NCI-H460 (cell line): ENCODE measurements around the gene RITA1. TPM values are rescaled to one million over a fixed set of nuclear protein-coding genes. Genes with fewer than 3 reads are reported as not detected.

Source experiments
- DNase-seq: peaks from one replicate; pipeline ENCODE4 v3.0.0-alpha.2; 2016; ENCODE audit warnings: low read depth; ENCODE audit errors: extremely low read depth
- total RNA-seq: library from RNA; depleted of rRNA; stranded (reverse); fragments of >200 nt; shearing (Covaris generic); gene quantifications from 2 replicates; pipeline ENCODE4 v1.2.3, GENCODE V29; 2014

RITA1 gene
- total RNA-seq, 1 experiment from 2014 or later = 22.3 TPM

DNA sequence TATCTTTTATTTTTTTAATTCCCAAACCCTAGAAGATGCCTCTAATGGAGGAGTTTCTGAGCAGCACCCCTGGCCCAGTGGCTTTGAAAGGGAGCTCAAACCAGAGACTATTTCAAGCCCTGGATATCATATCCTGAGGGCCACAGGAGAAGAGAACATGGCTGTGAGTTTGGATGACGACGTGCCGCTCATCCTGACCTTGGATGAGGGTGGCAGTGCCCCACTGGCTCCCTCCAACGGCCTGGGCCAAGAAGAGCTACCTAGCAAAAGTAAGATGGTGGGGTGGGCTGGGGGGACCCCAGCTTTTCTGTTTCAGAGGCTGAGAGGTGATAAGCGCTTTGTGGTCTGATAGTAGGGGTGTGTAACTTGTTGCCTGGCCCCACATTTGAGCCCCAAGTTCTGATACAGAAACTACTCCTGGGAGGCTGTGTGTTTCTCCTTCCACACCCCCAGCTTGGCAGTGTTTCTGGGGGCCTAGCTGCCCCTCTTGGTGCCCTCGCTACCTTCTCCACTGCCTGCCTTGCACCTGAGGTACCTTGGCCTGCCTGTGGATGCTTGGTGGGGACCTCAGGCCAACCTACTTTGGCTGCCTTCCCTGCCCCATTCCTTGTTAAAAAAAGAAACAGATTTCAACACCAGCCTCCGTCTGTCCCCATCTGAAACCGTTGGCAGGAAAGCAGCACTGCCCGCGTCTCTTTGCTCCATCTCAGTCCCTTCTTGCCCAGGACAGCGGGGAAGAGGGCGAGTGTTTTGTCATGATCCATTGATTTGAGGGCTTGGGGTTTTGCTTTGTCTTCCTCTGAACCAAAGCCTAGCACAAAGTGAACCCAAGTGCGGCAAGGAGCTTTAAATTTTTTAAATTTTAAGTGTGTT, 41.4 kb downstream of the RITA1 start:
- no peak for DNase-seq

DNA sequence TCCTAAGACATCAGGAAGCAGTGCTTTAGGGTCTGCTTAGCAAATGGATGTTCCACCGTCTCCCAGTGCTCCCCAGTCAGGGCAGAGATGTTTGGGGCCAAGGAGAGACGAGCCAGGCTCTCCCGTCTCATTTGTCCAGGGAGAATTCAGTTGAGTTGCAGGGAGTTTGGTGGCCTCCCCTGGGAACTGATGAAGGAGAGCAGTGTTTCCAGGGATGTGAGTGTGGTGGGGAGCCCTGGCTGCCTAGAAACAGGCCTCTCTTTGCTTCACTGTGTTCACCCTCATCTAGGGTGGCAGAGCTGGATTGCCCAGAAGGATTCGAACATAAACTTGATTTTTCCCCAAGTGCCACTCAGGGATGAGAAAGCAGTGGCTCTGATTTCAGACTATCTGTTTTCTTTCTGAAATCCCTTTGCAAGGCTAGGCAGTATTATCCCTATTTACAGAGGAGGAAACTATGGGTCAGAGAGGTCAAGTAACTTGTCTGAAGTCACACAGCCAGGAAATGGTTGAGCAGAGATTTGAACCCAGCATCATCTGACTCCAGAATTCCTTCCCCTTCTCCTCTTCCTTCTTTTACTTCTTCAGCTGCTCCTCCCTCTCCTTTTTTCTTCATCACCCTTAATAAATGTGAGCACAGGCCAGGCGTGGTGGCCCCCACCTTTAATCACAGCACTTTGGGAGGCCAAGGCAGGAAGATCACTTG, 42.3 kb downstream of the RITA1 start:
- no peak for DNase-seq

DNA sequence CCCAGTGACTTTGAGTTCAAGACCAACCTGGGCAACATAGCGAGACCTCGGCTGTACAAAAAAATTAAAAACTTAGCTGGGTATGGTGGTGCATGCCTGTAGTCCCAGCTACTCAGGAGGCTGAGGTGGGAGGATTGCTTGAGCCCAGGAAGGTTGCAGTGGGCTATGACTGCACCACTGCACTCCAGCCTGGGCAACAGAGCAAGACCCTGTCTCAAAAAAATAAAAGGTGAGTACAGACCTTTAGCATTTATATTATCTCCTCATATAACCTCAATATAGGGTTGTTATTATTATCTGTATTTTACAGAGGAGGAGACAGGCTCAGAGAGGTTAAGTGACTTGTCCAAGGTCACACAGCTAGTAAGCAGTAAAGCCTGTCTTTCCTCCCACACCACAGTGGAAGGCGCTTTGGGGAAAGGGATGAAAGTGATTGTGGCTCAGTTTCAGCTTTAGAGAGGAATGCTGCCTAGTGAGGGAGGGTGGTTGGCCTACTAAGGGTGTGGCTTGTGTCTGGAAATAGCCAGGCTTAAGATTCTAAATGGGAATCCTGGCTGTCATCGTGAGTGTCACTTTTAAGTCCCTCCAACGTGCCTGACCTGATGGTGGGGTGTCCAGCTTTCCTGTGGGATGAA, 43.0 kb downstream of the RITA1 start:
- no peak for DNase-seq

DNA sequence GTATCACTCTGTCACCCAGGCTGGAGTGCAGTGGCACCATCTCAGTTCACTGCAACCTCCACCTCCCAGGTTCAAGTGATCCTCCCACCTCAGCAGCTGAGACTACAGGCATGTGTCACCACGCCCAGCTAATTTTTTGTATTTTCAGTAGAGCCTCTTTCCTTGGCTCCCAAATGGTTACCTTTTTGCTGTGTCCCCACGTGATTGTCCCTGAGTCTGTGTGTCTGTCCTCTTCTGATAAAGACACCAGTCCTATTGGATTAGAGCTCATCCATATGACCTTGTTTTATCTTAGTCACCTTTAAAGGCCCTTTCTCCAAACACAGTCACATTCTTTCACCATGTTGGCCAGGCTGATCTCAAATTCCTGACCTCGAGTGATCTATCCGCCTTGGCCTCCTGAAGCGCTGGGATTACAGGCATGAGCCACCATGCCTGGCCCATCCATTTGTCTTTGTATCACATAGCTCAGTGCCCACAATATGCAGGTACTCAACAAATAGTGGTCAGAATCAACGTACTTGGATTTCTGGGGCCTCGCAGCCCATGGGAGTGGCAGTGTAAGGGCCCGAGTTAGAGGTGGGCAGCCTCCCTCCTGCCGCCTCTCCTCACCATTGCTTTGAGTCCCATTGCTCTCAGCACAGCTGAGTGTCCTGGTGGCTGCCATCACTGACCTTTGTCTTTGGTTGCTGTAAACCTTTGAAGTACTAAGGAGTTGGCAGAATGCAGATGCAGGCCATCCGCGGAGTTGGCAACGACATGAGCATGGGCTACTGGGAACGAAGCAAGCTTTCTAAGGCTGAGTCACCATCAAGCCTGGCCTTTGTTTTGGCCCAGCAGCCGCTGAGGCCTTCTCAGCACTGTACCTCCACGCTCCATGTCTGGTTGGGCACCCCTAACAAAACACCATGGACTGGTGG, 45.1 kb downstream of the RITA1 start:
- no peak for DNase-seq

DNA sequence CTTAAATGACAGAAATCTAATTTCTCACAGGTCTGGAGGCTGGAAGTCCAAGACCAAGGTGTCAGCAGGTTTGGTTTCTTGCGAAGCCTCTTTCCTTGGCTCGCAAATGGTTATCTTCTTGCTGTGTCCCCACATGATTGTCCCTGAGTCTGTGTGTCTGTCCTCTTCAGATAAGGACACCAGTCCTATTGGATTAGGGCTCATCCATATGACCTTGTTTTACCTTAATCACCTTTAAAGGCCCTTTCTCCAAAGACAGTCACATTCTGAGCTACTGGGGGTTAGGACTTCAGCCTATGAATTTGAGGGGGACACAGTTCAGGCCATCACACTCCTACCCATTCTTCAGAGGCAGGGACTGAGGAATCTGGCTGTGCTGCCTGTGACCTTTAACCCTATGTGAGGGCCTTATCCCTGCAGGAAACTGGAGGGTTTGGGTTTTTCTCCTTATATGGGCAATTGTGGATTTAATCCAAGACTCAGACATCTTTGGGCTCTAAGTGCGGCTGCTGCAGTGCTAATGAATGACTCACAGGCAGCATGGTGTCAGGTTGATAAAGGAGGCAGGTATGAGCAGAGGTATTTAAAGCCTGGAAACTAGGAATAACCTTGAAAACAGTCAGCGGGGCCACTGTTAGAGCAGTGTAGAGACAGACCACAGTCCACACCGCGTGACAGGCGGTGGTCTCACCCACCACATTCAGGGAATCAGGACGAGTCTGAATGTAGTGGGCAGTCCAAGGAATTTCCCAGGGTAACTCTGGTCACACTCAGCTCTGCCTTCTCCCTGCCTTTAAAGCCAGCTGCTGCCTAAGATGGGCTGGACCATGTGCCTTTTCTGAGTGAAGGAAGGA, 45.9 kb downstream of the RITA1 start:
- DNase-seq = no peak

DNA sequence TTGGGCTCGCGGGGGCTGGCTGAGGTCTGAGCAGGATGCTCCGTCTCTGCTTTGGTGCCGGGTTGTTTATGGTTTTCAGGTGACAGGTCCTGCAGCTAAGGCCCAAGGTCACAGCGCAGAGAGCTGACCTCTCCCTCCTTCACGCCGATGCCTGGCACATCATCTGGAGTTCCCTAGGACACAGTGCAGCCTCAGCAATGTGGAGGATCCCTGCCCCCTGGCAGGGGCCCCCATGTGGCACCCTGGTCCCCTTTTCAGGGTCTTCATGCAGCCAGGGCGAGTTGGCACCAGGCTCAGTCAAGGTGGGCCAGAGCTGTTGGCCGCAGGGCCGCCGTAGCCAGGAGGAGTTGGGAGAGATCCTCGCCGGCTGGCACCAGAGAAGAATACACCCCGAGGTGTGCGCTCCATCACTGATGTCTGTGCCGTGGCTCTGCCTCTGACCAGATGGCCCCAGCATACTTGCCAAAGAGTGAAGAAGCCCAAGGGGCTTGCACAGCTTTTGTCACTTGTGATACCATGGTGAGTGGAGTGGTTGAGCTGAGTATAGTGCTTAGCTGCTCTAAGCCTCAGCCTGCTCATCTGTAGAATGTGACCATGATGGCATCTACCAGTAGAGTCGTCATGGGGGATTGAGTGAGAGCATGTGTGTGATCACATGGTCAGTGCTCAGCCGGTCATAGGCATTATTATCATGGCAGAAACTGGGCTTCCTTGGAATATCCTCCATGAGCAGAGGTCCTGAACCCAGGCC, 46.7 kb downstream of the RITA1 start:
- DNase-seq = no peak

DNA sequence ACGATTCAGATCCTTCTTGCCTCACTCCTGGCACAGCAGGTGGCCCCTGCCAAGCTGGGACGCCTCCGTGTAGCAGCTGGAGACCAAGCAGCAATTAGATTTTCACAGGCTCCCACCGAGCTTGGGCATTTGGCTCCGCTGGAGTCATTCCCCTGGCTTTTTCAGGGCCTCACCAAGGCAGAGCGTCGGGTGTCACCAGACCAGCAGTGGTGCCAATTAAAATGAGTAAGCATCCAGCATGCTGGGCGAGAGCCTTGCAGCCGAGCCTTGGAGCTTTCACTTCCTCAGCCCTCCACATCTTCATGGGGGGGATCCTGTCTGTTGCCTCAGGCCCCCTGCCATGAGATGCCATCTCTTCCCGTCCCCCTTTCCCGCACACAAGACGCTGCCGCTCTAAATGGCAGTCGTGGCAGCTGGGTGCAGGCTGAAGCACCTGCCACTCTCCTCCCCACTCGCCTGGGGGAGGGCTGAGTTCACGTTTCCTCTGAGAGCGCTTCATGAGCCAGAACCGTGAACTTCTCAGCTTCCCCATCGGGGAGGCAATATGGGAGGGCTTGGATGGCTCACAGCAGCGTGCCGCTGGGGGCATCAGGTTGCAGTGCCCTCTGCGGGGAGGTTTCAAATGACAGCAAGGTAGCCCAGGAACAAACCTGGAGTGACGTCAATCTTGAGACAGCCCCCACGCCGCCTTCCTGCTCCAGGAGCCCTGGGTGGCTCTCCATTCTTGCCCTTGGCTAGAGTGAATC, 47.5 kb downstream of the RITA1 start:
- DNase-seq = no peak

DNA sequence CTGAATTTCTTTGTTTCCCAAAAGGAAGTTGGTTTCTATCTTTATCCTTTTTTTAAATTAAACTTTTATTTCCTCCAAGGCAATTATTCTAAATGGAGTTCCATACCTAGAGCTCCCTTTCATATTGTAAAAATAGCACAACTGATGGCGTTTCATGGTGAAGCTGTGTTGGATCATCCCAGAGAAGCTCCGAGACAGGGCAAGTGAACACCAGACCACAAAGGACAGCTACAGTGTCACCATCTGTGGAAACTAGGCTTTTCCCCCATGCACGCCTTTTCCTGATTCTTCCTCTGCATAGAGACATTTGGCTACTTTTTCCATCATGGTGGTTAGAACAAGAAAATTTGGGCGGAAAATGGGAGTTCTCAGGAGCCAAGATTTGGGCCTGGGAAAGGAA, 48.4 kb downstream of the RITA1 start:
- no peak for DNase-seq

DNA sequence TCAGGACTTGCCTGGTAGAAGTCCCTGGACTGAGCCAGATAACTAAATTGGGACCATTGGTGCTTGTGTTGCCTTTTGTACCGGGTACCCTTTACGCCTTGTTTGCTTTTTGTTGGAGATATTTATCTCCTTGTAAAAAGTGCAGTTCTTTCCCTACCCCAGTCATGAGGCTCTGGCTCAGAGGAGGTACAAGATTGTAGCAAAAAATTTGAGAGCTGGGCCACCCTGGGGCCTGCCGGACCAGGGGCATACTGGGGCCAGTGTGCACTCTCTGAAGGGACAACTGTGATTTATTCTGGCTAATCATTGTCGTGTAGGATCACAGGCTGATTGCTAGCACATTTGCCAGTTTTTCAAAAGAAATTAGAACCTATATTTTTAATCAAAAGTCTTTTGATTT, 49.0 kb downstream of the RITA1 start:
- DNase-seq = no peak

DNA sequence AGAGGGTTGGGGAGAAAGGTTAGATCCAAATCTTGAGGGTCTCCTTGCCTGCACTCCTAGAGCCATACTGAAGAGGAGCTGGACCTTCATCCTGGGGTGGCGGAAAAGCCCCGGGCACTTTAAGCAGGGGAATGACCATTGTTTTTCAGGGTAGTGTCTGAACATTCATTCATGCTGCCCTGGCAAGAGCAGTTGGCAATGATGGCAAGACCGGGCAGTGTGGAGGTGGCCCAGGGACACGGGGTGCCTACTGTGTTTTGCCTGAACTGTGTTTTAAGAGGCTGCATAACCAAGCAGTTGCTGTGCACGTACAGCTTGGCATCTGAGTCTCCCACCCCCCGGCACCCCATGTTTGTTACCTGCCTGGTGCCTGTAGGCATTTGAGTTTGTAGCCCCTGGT, 50.5 kb downstream of the RITA1 start:
- no peak for DNase-seq

DNA sequence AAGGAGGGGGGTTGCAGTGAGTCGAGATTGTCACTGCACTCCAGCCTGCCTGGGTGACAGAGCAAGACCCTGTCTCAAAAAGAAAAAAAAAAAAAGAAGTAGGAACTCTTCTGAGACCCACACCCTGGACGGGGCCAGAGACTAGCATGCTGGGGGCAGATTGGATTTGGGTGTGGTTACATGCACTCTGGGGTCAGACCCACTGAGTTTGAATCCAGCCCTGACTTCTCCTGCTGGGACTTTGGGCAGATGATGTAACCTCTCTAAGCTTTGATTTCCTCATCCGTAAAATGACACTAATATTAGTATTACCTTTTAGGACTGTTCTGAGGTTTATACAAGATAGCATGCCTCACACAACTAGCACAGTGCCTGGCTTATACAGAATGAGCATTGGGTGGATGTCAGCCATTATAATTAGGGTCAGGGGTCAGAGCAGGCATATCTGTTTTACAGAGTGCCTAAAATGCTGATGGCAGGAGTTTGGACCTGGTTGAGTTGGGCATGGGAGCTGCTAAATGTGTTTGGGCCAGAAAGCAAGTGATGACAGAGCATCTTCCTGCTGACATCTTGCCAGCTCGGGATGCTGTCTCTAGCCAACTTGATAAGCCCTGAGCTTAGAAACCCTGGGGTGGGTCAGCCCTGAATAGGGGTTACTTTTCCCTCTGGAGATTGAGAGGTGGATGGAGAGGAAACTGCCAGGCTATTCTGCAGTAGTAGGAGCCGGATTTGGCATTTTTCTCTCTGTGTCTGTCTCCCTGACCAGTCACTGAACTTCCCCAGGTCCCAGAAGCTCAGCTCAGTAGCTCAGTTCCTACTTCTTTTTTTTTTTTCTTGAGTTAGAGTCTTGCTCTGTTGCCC, 51.2 kb downstream of the RITA1 start:
- no peak for DNase-seq

DNA sequence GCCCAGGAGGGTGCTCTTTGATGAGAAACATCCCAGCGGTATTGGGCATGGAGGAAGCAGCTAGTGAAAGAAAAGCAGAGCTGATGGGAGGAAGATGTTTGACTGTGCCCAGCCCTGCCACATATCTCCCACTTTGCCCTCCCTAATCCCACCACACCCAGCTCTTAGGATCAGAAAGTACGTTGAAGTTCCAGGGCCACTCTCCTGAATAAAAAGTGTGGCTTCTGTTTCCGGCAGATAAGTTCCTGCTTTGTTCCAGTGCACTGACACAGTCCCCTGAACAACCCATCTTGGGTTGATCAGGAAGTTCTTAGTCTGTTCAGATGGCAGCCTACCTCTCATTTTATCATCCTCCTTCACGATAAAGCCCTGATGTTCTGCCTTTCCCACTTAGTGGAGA, 52.2 kb downstream of the RITA1 start:
- no peak for DNase-seq

DNA sequence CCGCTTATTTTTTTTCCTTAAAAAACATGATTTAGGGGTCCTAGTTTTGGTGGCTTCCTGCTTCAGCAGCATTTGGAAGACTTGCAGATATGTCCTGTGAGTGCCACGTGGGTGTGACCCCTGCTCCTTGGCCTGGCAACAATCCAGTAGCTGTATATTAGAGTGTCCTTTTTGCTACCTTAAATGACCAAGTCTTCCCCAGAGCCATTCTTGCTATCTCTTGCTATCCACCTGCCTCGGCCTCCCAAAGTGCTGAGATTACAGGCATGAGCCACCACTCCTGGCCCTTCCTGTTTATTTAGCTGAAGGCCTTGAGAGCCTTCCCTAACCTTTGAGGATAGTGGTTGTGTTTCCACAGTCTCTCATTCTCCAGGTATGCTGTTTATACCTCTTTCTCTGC, 52.8 kb downstream of the RITA1 start:
- DNase-seq = no peak

DNA sequence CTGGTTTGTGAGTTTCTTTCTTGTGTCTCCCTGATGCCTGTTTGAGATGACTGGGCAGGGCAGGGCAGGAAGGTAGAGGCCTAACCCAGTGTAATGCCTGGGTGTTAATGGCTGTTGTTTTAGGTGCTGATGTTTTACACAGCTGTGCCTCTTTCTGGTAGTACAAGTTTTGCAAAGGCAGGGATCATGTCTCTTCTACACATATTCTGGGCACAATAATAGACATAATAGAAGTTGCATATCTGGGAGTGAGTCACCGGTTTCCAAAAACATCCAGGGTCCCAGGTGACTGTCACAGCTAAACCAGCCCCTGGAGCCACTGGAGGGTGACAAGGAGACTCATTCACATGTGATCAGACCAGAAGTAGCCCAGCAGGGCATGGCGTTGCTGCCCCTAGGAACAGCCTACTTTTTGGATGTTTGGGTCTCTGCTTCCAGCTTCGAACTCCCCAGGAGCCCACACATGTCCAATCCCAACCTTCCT, 53.8 kb downstream of the RITA1 start:
- DNase-seq = no peak

DNA sequence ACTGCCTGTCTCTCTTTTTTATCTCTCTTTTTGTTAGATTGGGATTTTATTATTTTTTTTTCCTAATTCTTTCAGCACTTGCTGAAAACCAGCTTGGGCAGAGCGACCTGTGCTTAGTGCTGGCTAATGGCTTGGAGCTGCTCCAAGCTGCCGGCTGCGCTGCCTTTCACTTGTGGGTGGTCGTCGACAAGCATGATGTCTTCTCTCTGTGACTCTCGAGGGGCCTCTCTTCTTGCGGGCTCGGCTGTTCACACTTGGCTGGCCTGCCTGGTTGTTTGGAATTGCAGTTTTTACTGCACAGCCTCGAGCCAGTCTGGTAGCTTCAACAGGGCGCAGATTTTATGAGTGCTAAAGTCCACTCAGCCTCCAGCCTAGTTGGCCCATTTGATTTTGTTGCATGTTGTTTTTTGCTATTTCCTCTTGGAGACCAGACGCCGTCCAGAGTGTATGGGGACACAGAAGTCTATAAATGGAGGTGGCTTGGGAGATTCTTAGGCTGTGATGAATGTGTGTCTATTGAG, 54.4 kb downstream of the RITA1 start:
- DNase-seq = no peak

DNA sequence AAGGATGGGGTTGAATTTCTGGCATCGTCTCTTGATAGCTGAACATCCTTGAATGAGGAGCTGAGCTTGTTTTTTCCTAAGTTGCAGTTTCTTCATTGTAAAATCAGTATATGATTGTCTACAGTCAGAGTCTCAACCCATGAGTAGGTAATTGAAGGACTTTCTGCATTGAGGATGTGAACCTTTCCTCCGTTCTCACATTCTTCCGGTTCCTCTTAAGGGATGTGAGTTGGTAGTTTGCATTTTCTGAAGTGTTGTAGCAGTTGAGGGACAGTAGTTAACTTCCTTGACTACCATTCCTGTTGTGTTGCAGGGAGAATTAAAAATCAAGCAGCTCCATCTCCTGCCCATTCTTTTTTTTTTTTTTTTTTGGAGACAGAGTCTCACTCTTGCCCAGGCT, 54.9 kb downstream of the RITA1 start:
- DNase-seq = no peak
